PFSK-1 (cell line): Measurements from ENCODE around the gene FYN.

Source experiments
- FOXP2 ChIP-seq: optimal IDR thresholded peaks from 2 replicates; pipeline ENCODE3; 2011; ENCODE audit warnings: borderline replicate concordance, control low read depth, inconsistent platforms; ENCODE audit not compliant: insufficient read depth; ENCODE audit errors: extremely low read length, extremely low read depth
- POLR2AphosphoS5 ChIP-seq: IDR thresholded peaks from 2 replicates; pipeline ENCODE4 v1.6.1; 2012; ENCODE audit warnings: low read depth, mild to moderate bottlenecking, control low read depth, low read length, moderate library complexity
- SIN3A ChIP-seq: IDR thresholded peaks from 2 replicates; pipeline ENCODE4 v1.6.1; 2012; ENCODE audit warnings: mild to moderate bottlenecking, low read length, moderate library complexity, borderline replicate concordance; ENCODE audit not compliant: insufficient read depth
- TAF1 ChIP-seq: IDR thresholded peaks from 2 replicates; pipeline ENCODE4 v1.6.1; 2012; ENCODE audit warnings: low read length, control low read depth, borderline replicate concordance; ENCODE audit not compliant: insufficient read depth
- TF ChIP-seq, protein P1 (sequence below), 2 experiments: IDR thresholded peaks; 2 replicates each; pipeline versions ENCODE4 v1.6.1 to v1.8.0; 2011 to 2012; ENCODE audit warnings: low read depth in 2 of 2, low read length in 2 of 2, control low read depth in 1 of 2, inconsistent platforms in 1 of 2, mild to moderate bottlenecking in 1 of 2, moderate library complexity in 1 of 2; ENCODE audit not compliant: insufficient read depth in 1 of 2

FYN gene

GRCh38 chr6:111750753-111751673 lies 122.2 kb downstream of the FYN start:
- TF ChIP-seq TAF1: no peak
- no peak for TF ChIP-seq FOXP2
- TF ChIP-seq SIN3A: no peak
- TF ChIP-seq, protein P1, sequence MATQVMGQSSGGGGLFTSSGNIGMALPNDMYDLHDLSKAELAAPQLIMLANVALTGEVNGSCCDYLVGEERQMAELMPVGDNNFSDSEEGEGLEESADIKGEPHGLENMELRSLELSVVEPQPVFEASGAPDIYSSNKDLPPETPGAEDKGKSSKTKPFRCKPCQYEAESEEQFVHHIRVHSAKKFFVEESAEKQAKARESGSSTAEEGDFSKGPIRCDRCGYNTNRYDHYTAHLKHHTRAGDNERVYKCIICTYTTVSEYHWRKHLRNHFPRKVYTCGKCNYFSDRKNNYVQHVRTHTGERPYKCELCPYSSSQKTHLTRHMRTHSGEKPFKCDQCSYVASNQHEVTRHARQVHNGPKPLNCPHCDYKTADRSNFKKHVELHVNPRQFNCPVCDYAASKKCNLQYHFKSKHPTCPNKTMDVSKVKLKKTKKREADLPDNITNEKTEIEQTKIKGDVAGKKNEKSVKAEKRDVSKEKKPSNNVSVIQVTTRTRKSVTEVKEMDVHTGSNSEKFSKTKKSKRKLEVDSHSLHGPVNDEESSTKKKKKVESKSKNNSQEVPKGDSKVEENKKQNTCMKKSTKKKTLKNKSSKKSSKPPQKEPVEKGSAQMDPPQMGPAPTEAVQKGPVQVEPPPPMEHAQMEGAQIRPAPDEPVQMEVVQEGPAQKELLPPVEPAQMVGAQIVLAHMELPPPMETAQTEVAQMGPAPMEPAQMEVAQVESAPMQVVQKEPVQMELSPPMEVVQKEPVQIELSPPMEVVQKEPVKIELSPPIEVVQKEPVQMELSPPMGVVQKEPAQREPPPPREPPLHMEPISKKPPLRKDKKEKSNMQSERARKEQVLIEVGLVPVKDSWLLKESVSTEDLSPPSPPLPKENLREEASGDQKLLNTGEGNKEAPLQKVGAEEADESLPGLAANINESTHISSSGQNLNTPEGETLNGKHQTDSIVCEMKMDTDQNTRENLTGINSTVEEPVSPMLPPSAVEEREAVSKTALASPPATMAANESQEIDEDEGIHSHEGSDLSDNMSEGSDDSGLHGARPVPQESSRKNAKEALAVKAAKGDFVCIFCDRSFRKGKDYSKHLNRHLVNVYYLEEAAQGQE (IDR thresholded peaks at IDR 0.05; ENCODE audit: insufficient read depth in 1 of 2, low read depth in 2 of 2, low read length in 2 of 2): no peak
- no peak for TF ChIP-seq POLR2AphosphoS5

- no peak for TF ChIP-seq SIN3A
- no peak for TF ChIP-seq TAF1
- TF ChIP-seq FOXP2: no peak
- TF ChIP-seq, protein P1 (IDR thresholded peaks at IDR 0.05; ENCODE audit: insufficient read depth in 1 of 2, low read depth in 2 of 2, low read length in 2 of 2): no peak
- TF ChIP-seq POLR2AphosphoS5: no peak
Observed at GRCh38 chr6:111750153-111750552, 123.1 kb downstream of the FYN start.

GRCh38 chr6:111748231-111748647 lies 125.0 kb downstream of the FYN start:
- TF ChIP-seq, protein P1 (IDR thresholded peaks at IDR 0.05; ENCODE audit: insufficient read depth in 1 of 2, low read depth in 2 of 2, low read length in 2 of 2): no peak

- TF ChIP-seq, protein P1 (IDR thresholded peaks at IDR 0.05; ENCODE audit: insufficient read depth in 1 of 2, low read depth in 2 of 2, low read length in 2 of 2): no peak
Observed at GRCh38 chr6:111747829-111748228, 125.4 kb downstream of the FYN start.

- TF ChIP-seq, protein P1 (IDR thresholded peaks at IDR 0.05; ENCODE audit: insufficient read depth in 1 of 2, low read depth in 2 of 2, low read length in 2 of 2): no peak
- TF ChIP-seq SIN3A (no peak), TAF1 (no peak), FOXP2 (no peak), POLR2AphosphoS5 (no peak)
Observed at GRCh38 chr6:111747396-111747795, 125.9 kb downstream of the FYN start.
